22Rv1 (cell line): Measurements from ENCODE around the gene RBMY1B.
"Not testable (repeated sequence)": the region's sequence is repeated elsewhere in the genome, so short reads cannot be mapped to it uniquely, and the experiment has no call there.

Experiments
- H3K27ac ChIP-seq: fragments of 450-650 bp; 2 replicates; pipeline ENCODE4 v1.5.1; 2017
- ZFX ChIP-seq: fragments of 450-650 bp; IDR thresholded peaks from 2 replicates; pipeline ENCODE4 v1.6.1; 2017; ENCODE audit warnings: antibody characterized with exemption, borderline replicate concordance
- TF ChIP-seq, protein P1 (sequence below): fragments of 450-650 bp; IDR thresholded peaks from 2 replicates; pipeline ENCODE4 v1.5.1; 2017; ENCODE audit warnings: mild to moderate bottlenecking

RBMY1B gene

DNA sequence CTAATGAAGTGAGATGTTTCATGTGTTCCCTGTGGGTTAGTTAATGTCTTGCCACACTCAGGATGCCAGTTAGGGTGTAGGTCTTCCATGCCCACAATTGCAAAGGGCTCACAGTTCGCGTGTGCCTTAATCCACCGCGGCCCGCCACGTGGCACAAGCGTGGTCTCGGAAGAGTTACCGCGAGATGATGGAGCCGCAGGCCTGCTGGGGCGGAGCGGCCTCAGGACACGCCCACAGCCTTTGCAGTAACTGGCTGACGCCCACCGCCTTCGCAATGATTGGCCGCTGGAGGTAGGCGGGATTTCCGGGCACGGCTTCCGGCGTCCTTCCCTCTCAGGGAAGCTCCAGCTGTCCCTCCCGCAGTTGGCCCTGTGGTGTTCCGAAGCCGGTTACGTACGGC, at the start of gene RBMY1B:
Gene RBMY1B (plus strand): TSS at position 301 of the 400 bp plus-strand sequence. CDS start 2,013 bp downstream, outside the sequence.
- H3K27ac ChIP-seq, result not testable (repeated sequence)

DNA sequence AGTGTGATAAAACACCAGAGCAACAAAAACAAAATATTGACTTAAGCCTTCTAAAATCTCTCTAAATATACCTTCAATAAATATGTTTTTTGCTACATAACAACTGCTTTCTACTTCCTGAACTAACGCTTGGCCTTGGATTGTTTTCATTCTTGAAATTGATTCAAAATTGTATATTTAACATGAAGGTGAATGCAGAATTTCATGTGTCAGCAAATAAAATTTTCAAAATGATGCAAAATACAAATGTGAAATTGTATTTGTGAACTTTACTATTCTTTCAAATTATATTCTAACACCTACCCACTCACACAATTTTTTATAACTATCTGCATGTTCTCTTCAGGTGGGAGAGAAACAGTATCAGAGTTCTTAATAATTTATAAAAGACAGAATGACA, 48.2 kb upstream of the RBMY1B start:
- H3K27ac ChIP-seq, result not testable (repeated sequence)

DNA sequence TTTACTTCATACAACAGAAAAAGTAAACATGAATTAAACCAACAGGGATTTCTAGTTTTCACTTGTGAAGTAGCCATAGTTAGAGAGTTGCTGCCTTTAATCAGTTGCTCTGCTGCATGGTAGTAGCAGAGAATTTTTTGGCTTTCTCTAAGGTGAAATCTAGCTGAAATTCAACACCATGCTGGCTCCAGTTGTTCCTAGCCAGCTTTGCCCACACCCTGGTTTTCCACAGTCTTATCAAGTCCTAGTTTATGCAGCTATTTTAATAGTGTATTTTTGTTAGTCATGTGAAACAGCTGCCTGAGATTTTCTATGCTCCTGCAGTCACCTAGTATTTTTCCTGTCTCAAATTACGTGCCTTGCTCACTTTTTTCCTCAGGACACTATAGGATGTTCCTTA, 28.2 kb upstream of the RBMY1B start:
- H3K27ac ChIP-seq, result no peak overlapping the region
- TF ChIP-seq, protein P1, sequence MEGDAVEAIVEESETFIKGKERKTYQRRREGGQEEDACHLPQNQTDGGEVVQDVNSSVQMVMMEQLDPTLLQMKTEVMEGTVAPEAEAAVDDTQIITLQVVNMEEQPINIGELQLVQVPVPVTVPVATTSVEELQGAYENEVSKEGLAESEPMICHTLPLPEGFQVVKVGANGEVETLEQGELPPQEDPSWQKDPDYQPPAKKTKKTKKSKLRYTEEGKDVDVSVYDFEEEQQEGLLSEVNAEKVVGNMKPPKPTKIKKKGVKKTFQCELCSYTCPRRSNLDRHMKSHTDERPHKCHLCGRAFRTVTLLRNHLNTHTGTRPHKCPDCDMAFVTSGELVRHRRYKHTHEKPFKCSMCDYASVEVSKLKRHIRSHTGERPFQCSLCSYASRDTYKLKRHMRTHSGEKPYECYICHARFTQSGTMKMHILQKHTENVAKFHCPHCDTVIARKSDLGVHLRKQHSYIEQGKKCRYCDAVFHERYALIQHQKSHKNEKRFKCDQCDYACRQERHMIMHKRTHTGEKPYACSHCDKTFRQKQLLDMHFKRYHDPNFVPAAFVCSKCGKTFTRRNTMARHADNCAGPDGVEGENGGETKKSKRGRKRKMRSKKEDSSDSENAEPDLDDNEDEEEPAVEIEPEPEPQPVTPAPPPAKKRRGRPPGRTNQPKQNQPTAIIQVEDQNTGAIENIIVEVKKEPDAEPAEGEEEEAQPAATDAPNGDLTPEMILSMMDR, result no peak
- no peak for TF ChIP-seq ZFX

DNA sequence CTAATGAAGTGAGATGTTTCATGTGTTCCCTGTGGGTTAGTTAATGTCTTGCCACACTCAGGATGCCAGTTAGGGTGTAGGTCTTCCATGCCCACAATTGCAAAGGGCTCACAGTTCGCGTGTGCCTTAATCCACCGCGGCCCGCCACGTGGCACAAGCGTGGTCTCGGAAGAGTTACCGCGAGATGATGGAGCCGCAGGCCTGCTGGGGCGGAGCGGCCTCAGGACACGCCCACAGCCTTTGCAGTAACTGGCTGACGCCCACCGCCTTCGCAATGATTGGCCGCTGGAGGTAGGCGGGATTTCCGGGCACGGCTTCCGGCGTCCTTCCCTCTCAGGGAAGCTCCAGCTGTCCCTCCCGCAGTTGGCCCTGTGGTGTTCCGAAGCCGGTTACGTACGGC, 23.4 kb downstream of the RBMY1B start, which contains the start of gene RBMY1A1:
Gene RBMY1A1 (plus strand): TSS at position 301 of the 400 bp plus-strand sequence. CDS start 2,013 bp downstream, outside the sequence.
- not testable (repeated sequence) for H3K27ac ChIP-seq

DNA sequence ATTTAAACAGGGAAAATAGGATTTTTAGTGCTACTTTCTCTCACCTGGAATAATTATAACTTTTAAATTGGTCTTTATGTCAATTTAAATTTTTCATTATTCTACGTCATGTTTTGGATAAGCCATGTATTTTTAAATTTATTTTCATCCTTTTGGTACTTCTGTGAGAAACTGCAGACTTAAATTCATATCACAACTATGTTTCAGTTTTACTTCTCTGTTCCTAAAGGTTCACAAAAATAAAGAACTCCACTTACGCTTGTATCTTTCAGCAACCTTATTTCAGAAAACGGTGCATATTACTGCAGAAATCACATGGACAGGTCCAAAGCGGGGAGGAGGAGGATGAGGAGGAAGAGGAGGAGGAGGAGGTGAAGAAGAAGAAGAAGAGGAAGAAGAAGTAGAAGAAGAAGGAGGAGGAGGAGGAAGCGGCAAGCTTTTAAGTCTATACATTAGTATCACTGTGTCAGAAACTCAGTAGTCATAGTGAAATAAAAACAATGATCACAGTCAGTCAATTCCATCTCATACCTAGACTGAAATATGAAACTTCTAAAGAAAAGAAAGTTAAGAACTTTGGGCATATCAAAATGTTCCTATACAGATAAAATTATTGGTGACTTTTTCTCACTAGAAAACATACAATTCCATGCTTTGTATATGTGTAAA, 48.3 kb downstream of the RBMY1B start:
- not testable (repeated sequence) for H3K27ac ChIP-seq
